Measurements from ENCODE around the gene MYCN.

GRCh38 chr2:15933184-15933845 lies 7.0 kb upstream of the MYCN start:
- TF ChIP-seq, protein P1, sequence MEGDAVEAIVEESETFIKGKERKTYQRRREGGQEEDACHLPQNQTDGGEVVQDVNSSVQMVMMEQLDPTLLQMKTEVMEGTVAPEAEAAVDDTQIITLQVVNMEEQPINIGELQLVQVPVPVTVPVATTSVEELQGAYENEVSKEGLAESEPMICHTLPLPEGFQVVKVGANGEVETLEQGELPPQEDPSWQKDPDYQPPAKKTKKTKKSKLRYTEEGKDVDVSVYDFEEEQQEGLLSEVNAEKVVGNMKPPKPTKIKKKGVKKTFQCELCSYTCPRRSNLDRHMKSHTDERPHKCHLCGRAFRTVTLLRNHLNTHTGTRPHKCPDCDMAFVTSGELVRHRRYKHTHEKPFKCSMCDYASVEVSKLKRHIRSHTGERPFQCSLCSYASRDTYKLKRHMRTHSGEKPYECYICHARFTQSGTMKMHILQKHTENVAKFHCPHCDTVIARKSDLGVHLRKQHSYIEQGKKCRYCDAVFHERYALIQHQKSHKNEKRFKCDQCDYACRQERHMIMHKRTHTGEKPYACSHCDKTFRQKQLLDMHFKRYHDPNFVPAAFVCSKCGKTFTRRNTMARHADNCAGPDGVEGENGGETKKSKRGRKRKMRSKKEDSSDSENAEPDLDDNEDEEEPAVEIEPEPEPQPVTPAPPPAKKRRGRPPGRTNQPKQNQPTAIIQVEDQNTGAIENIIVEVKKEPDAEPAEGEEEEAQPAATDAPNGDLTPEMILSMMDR (IDR thresholded peaks at IDR 0.05; ENCODE audit: low read length) = no peak
- TF ChIP-seq EZH2 (optimal IDR thresholded peaks at IDR 0.05; ENCODE audit: low read depth, low read length) (no peak), EZH2phosphoT487 (IDR thresholded peaks at IDR 0.05; ENCODE audit: low read length) (no peak)
